Left lobe of liver (tissue), 2 donors: ENCODE data around the gene THUMPD3. TPM values are rescaled to one million over a fixed set of nuclear protein-coding genes. Genes with fewer than 3 reads are reported as not detected.

ENCODE experiments used
- ATAC-seq: fragments of 200-7000 bp; cut with Tn5 transposase; one replicate; pipeline ENCODE4 v1.9.1; 2020; ENCODE audit warnings: mild to moderate bottlenecking, moderate library complexity
- DNase-seq: peaks from one replicate; pipeline ENCODE4 v3.0.0-alpha.2; 2020; ENCODE audit warnings: low spot score
- total RNA-seq: library from RNA; stranded (reverse); gene quantifications from one replicate; pipeline ENCODE4 v1.2.1, GENCODE V29; 2021
- donor health status: DM: no; HTN: no; CAD: no; lungs with moderate emphysema.
- donor health status: DM: no; HTN: yes; CAD: no.

The THUMPD3 gene
- total RNA-seq, 1 donor from 2014 or later, result 19.6 TPM

GRCh38 chr3:9415485-9416138 lies 52.8 kb downstream of the THUMPD3 start:
- no peak for DNase-seq
- peak; percentile 21 for ATAC-seq

DNA sequence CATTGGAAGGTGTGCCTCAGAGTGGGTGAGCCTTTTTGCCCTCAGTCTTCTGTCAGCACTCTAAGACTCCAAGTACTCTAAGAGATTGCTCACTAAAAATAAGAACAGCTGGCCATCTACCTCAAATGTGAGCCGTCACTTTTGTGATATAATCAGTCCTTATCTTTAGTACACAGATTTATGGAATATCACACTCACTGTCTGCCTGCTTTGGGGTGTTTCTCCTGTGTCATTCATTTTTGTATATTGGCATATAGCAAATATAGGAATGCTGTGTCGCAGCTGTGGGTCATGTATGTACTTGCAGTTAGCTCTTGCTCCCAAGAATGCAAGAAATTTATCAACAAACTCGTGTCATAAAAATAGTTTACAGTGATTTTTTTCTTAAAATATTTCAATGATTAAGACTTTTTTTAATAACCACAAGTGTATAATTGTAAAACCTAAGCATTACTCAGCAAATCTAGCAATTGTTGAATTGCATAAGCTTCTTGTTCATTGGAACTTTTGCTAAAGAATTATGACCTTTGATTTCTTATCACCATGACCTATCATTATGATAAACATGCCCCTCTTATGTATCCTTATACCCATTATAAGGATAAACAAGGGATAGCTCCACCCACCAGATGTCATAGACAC lies 53.4 kb downstream of the THUMPD3 start:
- ATAC-seq, result peak; percentile 69
- no peak for DNase-seq

DNA sequence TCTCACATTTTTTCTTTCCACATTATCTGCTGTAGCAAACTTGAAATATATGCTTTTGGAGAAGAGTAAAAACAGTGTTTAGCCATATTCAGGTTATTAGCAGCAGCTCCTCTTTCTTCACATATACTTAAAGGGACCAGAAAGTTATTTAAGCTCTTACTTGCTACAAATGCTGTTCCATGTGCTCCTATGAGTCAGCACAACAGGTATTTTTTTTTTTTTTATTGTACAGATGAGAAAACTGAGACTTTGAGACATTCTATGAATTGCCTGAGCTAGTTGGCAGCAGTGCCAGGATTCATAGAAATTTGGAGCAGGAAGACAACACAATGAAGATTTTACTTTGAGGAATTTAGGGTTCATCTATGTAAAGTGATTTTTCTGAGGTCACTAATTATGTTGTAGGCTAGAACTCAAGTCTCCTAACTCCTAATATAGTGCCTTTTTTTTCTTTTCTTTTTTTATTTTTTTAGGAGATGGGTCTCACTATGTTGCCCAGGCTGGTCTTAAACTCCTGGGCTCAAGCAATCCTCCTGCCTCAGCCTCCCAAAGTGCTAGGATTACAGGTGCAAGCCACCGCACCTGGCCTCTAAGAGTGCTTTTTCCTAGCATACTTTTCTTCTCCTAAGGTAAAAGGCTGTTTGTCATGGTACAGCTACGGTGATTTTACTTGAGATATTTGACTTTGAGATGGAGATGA lies 58.1 kb downstream of the THUMPD3 start:
- ATAC-seq (no peak), DNase-seq (no peak)

GRCh38 chr3:9422712-9423424 lies 60.0 kb downstream of the THUMPD3 start:
- DNase-seq (peak; percentile 90), ATAC-seq (peak; percentile 93)

GRCh38 chr3:9428411-9428810 lies 65.6 kb downstream of the THUMPD3 start:
- ATAC-seq (peak; percentile 54), DNase-seq (no peak)

DNA sequence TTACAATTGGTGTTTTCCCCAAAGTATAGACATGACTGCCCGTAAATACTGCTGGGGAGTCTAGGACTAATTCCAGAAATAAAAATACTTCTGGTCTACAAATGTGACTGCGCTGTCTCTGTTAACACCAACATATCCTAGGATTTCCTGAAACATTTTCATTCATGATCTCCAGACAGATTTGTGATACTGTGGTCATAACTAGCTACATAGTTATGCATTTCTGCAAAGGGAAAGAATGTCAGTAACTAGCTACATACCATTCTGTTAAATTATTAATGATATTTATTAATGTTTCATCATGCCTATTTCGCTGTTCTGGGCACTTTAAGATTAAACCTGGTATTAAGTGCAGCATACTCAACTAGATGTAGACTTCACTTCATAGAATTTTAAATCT lies 67.9 kb downstream of the THUMPD3 start:
- ATAC-seq (no peak), DNase-seq (no peak)

- DNase-seq, result no peak
- no peak for ATAC-seq
Observed at GRCh38 chr3:9433627-9434521, 71.0 kb downstream of the THUMPD3 start.

- ATAC-seq (no peak), DNase-seq (no peak)
Observed at GRCh38 chr3:9435316-9435715, 72.5 kb downstream of the THUMPD3 start.

Other genes starting within 250 kb of the THUMPD3 start
- gene SRGAP3, start 113.4 kb upstream of the THUMPD3 start, total RNA-seq, result 2.8 TPM
- gene SETD5, start 34.6 kb downstream of the THUMPD3 start, total RNA-seq, result 58.4 TPM
- gene LHFPL4, start 190.8 kb downstream of the THUMPD3 start, total RNA-seq, result 0.28 TPM